ENCODE data around the gene RAG2. TPM values are rescaled to one million over a fixed set of nuclear protein-coding genes. Genes with fewer than 3 reads are reported as not detected.

RAG2 gene
- not detected for total RNA-seq

DNA sequence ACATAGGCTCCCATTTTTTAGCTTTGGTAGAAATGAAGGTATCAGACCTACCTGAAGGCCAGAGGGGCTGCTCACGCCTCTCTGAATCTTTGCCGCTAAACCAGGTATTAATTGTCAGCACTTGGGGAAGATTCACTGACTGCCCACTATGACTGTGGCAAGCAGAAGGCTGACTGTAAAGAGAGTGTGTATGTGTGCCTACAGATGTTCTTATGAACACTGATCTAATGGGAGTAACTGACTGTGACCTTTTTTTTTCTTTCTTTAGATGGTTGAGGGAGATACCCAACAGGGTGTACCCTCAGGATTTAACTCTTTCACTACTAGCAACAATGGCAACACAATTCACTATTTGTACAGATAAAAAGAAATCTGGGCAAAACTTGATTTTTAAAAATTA is at the start of gene RAG2:
Gene RAG2, minus strand, starts transcription at position 186 of the 400 bp plus-strand sequence. CDS start 4,068 bp downstream, outside the sequence.

DNA sequence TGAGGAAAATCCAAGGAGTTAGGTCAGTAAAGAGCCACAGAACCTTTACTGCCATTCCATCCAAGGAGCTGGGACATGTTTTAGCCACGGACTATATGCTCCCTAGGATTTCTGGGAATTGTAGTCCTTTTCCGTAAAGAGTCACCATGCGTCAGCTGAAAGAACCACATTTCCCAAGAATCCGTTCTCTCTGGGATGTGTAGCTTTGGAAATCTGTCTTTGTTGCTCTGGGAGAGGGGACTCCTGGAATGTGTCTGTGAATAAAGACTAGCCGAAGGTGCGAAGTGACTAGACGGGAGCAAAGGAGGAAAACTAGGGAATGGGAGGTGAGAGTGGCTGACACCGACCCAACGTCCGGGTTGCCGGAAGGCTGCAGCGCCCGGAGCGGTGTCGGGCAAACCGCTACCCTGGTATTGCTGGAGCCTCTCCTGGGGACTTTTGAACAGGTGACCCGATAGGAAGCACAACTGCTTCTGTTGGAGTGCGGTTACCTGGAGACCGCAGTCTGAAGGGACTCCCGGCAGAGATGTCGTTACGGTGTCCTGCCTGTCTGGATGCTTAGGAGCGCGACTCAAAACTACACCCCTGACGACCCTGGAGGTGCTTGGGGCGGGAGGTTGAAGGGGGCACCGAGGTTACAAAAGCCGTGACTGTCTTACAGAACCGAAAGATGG is 3.6 kb downstream of the RAG2 start, which contains the start of gene IFTAP:
Gene IFTAP, plus strand, starts transcription at position 187 of the 674 bp plus-strand sequence. CDS start 15,602 bp downstream, outside the sequence.

GRCh38 chr11:36567694-36568093 is 30.3 kb downstream of the RAG2 start, which contains the start of gene RAG1:
TSS of gene RAG1 (plus strand) at chr11:36568007. CDS start at chr11:36573305, 5,298 bp downstream.

Other genes with a start within 250 kb of the RAG2 start
- 10 to 100 TPM; 13.0 to 13.4 TPM for gene TRAF6, start 88.0 kb downstream of the RAG2 start, total RNA-seq
- under 1 TPM; 0.26 to 0.30 TPM for gene RAG1, start 30.2 kb downstream of the RAG2 start, total RNA-seq
- gene IFTAP, start 3.7 kb downstream of the RAG2 start, total RNA-seq, result 1 to 10 TPM; 1.0 to 1.3 TPM